ENCODE results near the gene FHL1.

GRCh38 chrX:136207546-136207945 is 60.2 kb downstream of the FHL1 start:
- TF ChIP-seq POLR2A (IDR thresholded peaks at IDR 0.05) (no peak), CTCF (IDR thresholded peaks at IDR 0.05 in 4 of 5, conservative IDR thresholded peaks at IDR 0.05 in 1 of 5) (no peak)

Data from gastrocnemius medialis (tissue), 4 donors.